IPS-20b (cell line): ENCODE data around the gene NTNG1.
"Not testable (repeated sequence)": the region's sequence is repeated elsewhere in the genome, so short reads cannot be mapped to it uniquely, and the experiment has no call there.

ENCODE experiments used
- H3K27ac ChIP-seq: one replicate; pipeline ENCODE4 v1.5.1; 2013; ENCODE audit warnings: low read length
- H3K27me3 ChIP-seq: 2 replicates; pipeline ENCODE4 v1.6.1; 2013; ENCODE audit warnings: mild to moderate bottlenecking, low read length, inconsistent platforms; ENCODE audit not compliant: insufficient read depth
- H3K36me3 ChIP-seq: 2 replicates; pipeline ENCODE4 v1.6.1; 2013; ENCODE audit warnings: low read depth, mild to moderate bottlenecking, inconsistent platforms, low read length, moderate library complexity; ENCODE audit not compliant: insufficient read depth
- H3K4me1 ChIP-seq: 2 replicates; pipeline ENCODE4 v1.6.1; 2013; ENCODE audit warnings: mild to moderate bottlenecking, control low read depth, inconsistent platforms, low read length, moderate library complexity; ENCODE audit not compliant: insufficient read depth
- H3K4me3 ChIP-seq: 2 replicates; pipeline ENCODE4 v1.5.1; 2013; ENCODE audit warnings: mild to moderate bottlenecking, low read length, inconsistent platforms
- H3K9ac ChIP-seq: 2 replicates; pipeline ENCODE4 v1.6.1; 2013; ENCODE audit warnings: low read depth, mild to moderate bottlenecking, inconsistent platforms, low read length, moderate library complexity
- H3K9me3 ChIP-seq: 2 replicates; pipeline ENCODE4 v1.6.1; 2013; ENCODE audit warnings: mild to moderate bottlenecking, low read depth, low read length, inconsistent platforms; ENCODE audit not compliant: insufficient read depth

NTNG1 gene

GRCh38 chr1:107147843-107148242, 7.0 kb downstream of the NTNG1 start:
- H3K4me3 ChIP-seq = no peak overlapping the region
- H3K4me1 ChIP-seq = 0 out of 2 replicates have a peak, but pooled peaks cover 4% of the 10 kb centered on the region
- H3K27ac ChIP-seq = no peak overlapping the region
- no peaks in the 10 kb centered on the region for H3K9me3 ChIP-seq
- H3K9ac ChIP-seq = no peak overlapping the region
- H3K27me3 ChIP-seq = no peaks in the 10 kb centered on the region
- no peaks in the 10 kb centered on the region for H3K36me3 ChIP-seq

- Histone ChIP-seq H3K27ac (no peak overlapping the region), H3K36me3 (no peaks in the 10 kb centered on the region), H3K9ac (no peak overlapping the region), H3K4me1 (0 out of 2 replicates have a peak, but pooled peaks cover 4% of the 10 kb centered on the region), H3K9me3 (no peaks in the 10 kb centered on the region), H3K4me3 (no peak overlapping the region), H3K27me3 (no peaks in the 10 kb centered on the region)
These were observed 9.1 kb downstream of the NTNG1 start for GRCh38 chr1:107149946-107150345.

GRCh38 chr1:107151295-107151694, 10.5 kb downstream of the NTNG1 start:
- 0 out of 2 replicates have a peak, but pooled peaks cover 4% of the 10 kb centered on the region for H3K4me1 ChIP-seq
- no peak overlapping the region for H3K27ac ChIP-seq
- no peaks in the 10 kb centered on the region for H3K9me3 ChIP-seq
- no peaks in the 10 kb centered on the region for H3K27me3 ChIP-seq
- H3K9ac ChIP-seq = no peak overlapping the region
- no peaks in the 10 kb centered on the region for H3K36me3 ChIP-seq
- no peak overlapping the region for H3K4me3 ChIP-seq

- Histone ChIP-seq H3K4me3 (no peak overlapping the region), H3K9ac (no peak overlapping the region), H3K9me3 (no peaks in the 10 kb centered on the region), H3K27me3 (no peaks in the 10 kb centered on the region), H3K36me3 (no peaks in the 10 kb centered on the region), H3K4me1 (0 out of 2 replicates have a peak, but pooled peaks cover 4% of the 10 kb centered on the region), H3K27ac (no peak overlapping the region)
These were observed 11.6 kb downstream of the NTNG1 start for GRCh38 chr1:107152395-107152794.

- Histone ChIP-seq H3K4me3 (no peak overlapping the region), H3K4me1 (0 out of 2 replicates have a peak, but pooled peaks cover 4% of the 10 kb centered on the region), H3K27me3 (no peaks in the 10 kb centered on the region), H3K9ac (no peak overlapping the region), H3K27ac (no peak overlapping the region), H3K36me3 (no peaks in the 10 kb centered on the region), H3K9me3 (no peaks in the 10 kb centered on the region)
These were observed 12.2 kb downstream of the NTNG1 start for GRCh38 chr1:107153014-107153413.

- Histone ChIP-seq H3K36me3 (no peaks in the 10 kb centered on the region), H3K9ac (no peak overlapping the region), H3K9me3 (no peaks in the 10 kb centered on the region), H3K4me3 (no peak overlapping the region), H3K4me1 (no peaks in the 10 kb centered on the region), H3K27ac (no peak overlapping the region), H3K27me3 (no peaks in the 10 kb centered on the region)
These were observed 17.7 kb downstream of the NTNG1 start for GRCh38 chr1:107158496-107158895.

- Histone ChIP-seq H3K4me3 (no peak overlapping the region), H3K27ac (no peak overlapping the region), H3K36me3 (no peaks in the 10 kb centered on the region), H3K4me1 (no peaks in the 10 kb centered on the region), H3K9me3 (no peaks in the 10 kb centered on the region), H3K9ac (no peak overlapping the region), H3K27me3 (no peaks in the 10 kb centered on the region)
These were observed 18.2 kb downstream of the NTNG1 start for GRCh38 chr1:107158991-107159390.

GRCh38 chr1:107162745-107163144, 21.9 kb downstream of the NTNG1 start:
- Histone ChIP-seq H3K9ac (no peak overlapping the region), H3K27me3 (no peaks in the 10 kb centered on the region), H3K9me3 (peaks cover 10% of the 10 kb centered on the region), H3K4me1 (no peaks in the 10 kb centered on the region), H3K4me3 (no peak overlapping the region), H3K27ac (no peak overlapping the region), H3K36me3 (no peaks in the 10 kb centered on the region)

- not testable (repeated sequence) for H3K36me3 ChIP-seq, H3K9me3 ChIP-seq, H3K9ac ChIP-seq, H3K4me1 ChIP-seq, H3K27ac ChIP-seq, H3K27me3 ChIP-seq, H3K4me3 ChIP-seq
These were observed 24.1 kb downstream of the NTNG1 start for GRCh38 chr1:107164901-107165300.

GRCh38 chr1:107169615-107170014, 28.8 kb downstream of the NTNG1 start:
- H3K27ac ChIP-seq = no peak overlapping the region
- H3K36me3 ChIP-seq = no peaks in the 10 kb centered on the region
- H3K4me3 ChIP-seq = no peak overlapping the region
- no peaks in the 10 kb centered on the region for H3K27me3 ChIP-seq
- H3K4me1 ChIP-seq = peaks cover 6% of the 10 kb centered on the region
- no peak overlapping the region for H3K9ac ChIP-seq
- H3K9me3 ChIP-seq = peaks cover 4% of the 10 kb centered on the region

GRCh38 chr1:107171333-107171732, 30.5 kb downstream of the NTNG1 start:
- no peaks in the 10 kb centered on the region for H3K9me3 ChIP-seq
- H3K4me3 ChIP-seq = no peak overlapping the region
- no peak overlapping the region for H3K27ac ChIP-seq
- H3K27me3 ChIP-seq = no peaks in the 10 kb centered on the region
- no peak overlapping the region for H3K9ac ChIP-seq
- H3K36me3 ChIP-seq = no peaks in the 10 kb centered on the region
- peaks cover 18% of the 10 kb centered on the region for H3K4me1 ChIP-seq

- no peak overlapping the region for H3K9ac ChIP-seq
- H3K4me1 ChIP-seq = peaks cover 18% of the 10 kb centered on the region
- H3K4me3 ChIP-seq = no peak overlapping the region
- no peaks in the 10 kb centered on the region for H3K36me3 ChIP-seq
- H3K27me3 ChIP-seq = no peaks in the 10 kb centered on the region
- no peaks in the 10 kb centered on the region for H3K9me3 ChIP-seq
- no peak overlapping the region for H3K27ac ChIP-seq
These were observed 31.8 kb downstream of the NTNG1 start for GRCh38 chr1:107172450-107173170.
